Activated naive CD8-positive, alpha-beta T cell treated with anti-CD3 and anti-CD28 coated beads, Interleukin-2, amount 50 U/mL, for 24 hours (primary cell): ENCODE measurements around the gene SLC7A6.

Experiments
- ATAC-seq: fragments of 150-1000 bp; cut with Tn5 transposase; one replicate; pipeline ENCODE4 v1.10.0; 2021
- DNase-seq: peaks from one replicate; pipeline ENCODE4 v3.0.0; 2021
- H3K27ac Mint-ChIP-seq: one replicate; pipeline ENCODE4 v1.8.0; 2021; ENCODE audit warnings: mild to moderate bottlenecking, mixed read lengths
- H3K27me3 Mint-ChIP-seq: one replicate; pipeline ENCODE4 v1.8.0; 2021; ENCODE audit warnings: mixed read lengths
- H3K36me3 Mint-ChIP-seq: one replicate; pipeline ENCODE4 v1.8.0; 2021; ENCODE audit warnings: low read depth, mixed read lengths
- H3K4me1 Mint-ChIP-seq: one replicate; pipeline ENCODE4 v1.8.0; 2021; ENCODE audit warnings: mixed read lengths
- H3K4me3 Mint-ChIP-seq: one replicate; pipeline ENCODE4 v1.8.0; 2021; ENCODE audit warnings: mild to moderate bottlenecking, moderate library complexity, mixed read lengths
- H3K9me3 Mint-ChIP-seq: one replicate; pipeline ENCODE4 v1.8.0; 2021; ENCODE audit warnings: mixed read lengths

SLC7A6 gene

DNA sequence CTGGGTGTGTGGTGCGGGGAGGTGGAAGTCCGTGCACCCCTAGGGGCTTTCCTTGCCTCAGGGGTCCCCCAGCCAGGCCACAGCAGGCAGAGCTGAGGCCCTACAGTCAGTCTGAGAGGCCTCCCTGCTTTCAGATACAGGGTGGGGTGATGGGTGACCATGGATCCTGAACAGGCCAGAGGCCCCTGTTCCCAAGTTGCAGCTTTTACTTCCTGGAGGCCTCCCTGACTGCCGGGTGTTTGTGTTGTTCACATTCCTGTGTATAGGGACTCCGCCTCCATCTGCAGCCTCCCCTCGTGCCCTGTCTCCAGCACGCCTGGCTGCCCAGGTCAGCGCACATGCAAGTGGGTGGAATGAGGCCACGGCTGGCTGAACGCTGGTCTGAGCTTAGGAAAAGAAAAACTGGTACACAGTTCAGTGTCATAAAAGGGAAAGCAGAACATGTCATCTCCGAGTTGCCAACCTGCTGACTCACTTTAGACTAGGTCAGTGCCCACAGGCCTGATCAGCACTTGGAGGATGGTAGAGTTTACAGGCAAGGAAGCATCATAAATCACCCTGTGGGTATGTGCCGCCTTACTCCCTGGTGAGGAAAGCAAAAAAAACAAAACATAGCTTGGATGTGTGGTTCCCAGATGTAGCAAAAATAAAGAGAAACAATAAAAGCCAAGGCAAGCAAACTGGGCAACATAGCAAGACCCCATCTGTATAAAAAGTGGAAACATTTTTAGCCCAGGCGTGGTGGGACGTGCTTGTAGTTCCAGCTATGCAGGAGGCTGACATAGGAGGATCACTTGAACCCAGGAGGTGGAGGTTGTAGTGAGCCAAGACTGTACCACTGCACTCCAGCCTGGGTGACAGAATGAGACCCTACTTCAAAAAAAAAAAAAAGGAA, 6.2 kb upstream of the SLC7A6 start:
- no peak for DNase-seq
- no peak for ATAC-seq
- H3K27me3 Mint-ChIP-seq: no peaks in the 10 kb centered on the region

DNA sequence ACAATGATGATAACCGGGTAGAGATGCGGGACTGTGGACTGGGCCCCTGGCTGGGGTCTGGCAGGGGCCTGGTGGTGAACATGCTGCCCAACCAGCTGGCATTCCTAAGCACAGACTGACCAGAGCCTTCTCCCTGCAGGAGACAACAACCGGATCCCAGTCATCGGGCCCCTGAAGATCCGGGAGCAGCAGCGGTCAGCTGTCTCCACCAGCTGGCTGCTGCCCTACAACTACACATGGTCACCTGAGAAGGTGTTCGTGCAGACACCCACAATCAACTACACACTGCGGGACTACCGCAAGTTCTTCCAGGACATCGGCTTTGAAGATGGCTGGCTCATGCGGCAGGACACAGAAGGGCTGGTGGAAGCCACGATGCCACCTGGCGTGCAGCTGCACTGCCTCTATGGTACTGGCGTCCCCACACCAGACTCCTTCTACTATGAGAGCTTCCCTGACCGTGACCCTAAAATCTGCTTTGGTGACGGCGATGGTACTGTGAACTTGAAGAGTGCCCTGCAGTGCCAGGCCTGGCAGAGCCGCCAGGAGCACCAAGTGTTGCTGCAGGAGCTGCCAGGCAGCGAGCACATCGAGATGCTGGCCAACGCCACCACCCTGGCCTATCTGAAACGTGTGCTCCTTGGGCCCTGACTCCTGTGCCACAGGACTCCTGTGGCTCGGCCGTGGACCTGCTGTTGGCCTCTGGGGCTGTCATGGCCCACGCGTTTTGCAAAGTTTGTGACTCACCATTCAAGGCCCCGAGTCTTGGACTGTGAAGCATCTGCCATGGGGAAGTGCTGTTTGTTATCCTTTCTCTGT, 5.1 kb upstream of the SLC7A6 start:
- Mint-ChIP-seq H3K36me3 (peaks cover 3% of the 10 kb centered on the region), H3K27ac (no peak overlapping the region), H3K9me3 (no peaks in the 10 kb centered on the region), H3K4me1 (peaks cover 21% of the 10 kb centered on the region), H3K4me3 (no peak overlapping the region), H3K27me3 (no peaks in the 10 kb centered on the region)
- ATAC-seq (no peak), DNase-seq (no peak)

More for the DNA sequence above, 6.2 kb upstream of the SLC7A6 start:
- Mint-ChIP-seq H3K36me3 (peaks cover 3% of the 10 kb centered on the region), H3K9me3 (no peaks in the 10 kb centered on the region), H3K27ac (peak overlapping the region; percentile 34), H3K4me3 (no peak overlapping the region), H3K4me1 (peaks cover 12% of the 10 kb centered on the region)

DNA sequence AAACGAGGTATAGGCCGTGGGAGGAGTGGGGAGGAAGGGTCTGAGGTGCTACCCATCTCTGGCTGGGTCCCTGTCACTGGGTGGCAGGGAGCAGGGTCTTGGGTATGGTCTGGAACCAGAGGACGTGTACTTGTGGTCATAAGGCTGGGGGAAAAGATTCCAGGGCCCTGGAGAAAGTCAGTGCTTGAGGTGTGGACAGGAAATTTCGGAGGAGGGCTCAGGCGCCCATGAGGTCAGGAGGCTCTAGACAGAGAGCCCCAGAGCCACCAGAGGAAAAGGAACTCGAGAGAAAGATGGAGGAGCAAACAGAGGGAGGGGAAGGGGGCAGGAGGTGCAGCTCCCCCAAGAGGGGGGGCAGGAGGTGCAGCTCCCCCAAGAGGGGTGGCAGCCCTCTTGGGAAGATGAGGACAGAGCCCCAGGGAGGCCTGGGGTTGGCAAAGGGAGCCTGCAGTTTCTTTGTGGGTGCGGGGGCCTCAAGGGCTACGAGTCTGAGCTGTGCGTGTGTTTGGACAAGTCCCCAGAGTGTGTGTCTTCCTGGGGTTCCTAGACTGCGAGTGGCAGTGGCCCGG, 683 bp upstream of the SLC7A6 start:
- DNase-seq: no peak
- Mint-ChIP-seq H3K4me3 (peak overlapping the region; percentile 98), H3K36me3 (peaks cover 18% of the 10 kb centered on the region), H3K9me3 (no peaks in the 10 kb centered on the region), H3K4me1 (peaks cover 46% of the 10 kb centered on the region), H3K27ac (peak overlapping the region; percentile 95), H3K27me3 (no peaks in the 10 kb centered on the region)
- no peak for ATAC-seq

DNA sequence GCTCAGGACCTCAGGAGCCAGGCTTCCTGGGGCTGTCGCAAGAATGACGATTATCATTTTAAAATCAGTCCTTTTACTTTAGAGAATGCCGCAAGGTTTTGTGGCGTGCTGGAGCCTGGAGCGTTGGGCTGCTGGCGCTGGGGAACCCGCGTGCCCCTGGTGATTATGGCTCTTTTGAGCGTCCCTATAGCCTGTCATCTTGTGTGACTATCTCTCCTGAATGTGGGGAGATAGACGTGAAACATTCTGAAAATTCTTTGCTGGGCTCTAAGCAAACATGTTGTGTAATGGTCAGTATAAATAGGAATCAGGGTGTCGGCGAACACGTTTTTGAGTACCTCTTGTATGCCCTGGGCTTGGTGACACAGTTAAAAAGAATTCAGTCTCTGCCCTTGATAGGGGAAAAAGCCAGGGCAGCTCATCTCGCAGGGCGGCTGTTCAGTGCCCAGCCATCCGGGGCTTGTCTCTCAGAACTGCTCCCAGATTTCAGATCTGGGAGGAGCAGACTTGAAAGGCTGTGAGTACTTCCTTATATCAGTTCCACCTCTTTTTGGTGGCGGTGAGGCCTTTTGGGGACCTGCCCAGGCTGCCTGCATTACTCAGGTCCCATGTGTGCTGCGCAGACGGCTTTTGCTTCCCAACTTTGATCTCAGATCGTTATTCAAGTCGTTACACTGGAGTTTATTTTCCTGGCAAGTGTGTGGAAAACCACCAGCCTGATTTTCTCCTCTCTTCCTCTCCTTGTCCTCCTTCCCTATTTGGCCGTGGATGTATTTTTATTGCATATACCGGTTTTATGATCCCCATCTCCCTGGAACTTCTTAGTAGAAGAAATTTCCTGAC, 973 bp downstream of the SLC7A6 start:
- ATAC-seq: peak; percentile 55
- peak overlapping the region; percentile 97 for H3K27ac Mint-ChIP-seq
- peak; percentile 59 for DNase-seq

DNA sequence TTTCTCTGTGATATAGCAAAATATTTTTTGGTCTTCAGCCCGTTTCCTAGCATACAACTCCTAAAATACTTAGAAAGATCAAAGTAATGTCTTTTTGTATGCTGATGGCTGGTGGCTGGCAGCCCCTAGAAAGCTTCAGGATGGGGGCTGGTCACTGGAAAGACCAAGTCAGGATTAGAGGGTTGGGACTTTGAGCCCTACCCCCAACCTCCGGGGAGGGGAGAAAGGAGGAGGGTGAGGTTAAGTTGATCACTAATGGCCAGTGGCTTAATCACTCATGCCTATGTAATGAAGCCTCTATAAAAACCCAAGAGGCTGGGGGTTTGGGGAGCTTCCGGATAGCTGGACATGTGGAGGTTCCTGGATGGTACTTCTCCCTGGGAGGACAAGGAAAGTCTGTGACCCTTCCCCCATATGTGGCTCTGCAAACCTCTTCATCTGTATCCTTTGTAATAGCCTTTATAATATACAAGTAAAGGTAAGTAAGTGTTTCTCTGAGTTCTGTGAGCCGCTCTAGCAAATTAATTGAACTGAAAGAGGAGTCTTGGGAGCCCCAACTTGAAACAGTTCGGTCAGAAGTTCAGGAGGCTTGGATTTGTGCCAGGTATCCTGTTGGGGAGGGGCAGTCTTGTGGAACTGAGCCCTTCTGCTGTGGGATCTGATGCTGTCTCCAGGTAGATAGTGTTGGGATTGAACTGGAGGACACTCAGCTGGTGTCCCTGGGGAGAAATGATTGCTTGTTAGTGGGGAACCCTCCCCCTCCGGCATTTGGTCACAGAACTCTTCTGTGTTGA, 3.5 kb downstream of the SLC7A6 start:
- no peaks in the 10 kb centered on the region for H3K9me3 Mint-ChIP-seq
- DNase-seq: no peak
- no peaks in the 10 kb centered on the region for H3K27me3 Mint-ChIP-seq
- peaks cover 80% of the 10 kb centered on the region for H3K4me1 Mint-ChIP-seq
- H3K4me3 Mint-ChIP-seq: peak overlapping the region; percentile 70
- peaks cover 40% of the 10 kb centered on the region for H3K36me3 Mint-ChIP-seq
- peak overlapping the region; percentile 84 for H3K27ac Mint-ChIP-seq
- no peak for ATAC-seq

More for the DNA sequence above, 973 bp downstream of the SLC7A6 start:
- H3K27me3 Mint-ChIP-seq: no peaks in the 10 kb centered on the region
- H3K4me1 Mint-ChIP-seq: peaks cover 62% of the 10 kb centered on the region
- H3K4me3 Mint-ChIP-seq: peak overlapping the region; percentile 98
- peaks cover 25% of the 10 kb centered on the region for H3K36me3 Mint-ChIP-seq
- H3K9me3 Mint-ChIP-seq: no peaks in the 10 kb centered on the region

DNA sequence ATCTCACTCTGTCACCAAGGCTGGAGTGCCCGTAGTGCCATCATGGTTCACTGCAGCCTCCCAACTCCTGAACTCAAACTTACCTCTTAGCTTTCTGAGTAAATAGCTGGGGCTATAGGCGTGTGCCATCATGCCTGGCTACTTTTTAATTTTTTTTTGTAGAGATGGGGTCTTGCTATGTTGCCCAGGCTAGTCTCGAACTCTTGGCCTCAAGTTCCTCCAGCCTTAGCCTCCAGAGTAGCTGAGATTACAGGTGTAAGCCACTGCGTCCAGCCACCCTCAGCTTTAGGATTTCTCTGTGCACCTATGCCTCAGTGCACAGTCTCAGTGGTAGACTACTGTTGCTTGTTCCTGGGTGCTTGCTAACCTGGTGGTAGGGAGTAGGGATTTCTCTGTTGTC, 5.5 kb downstream of the SLC7A6 start:
- ATAC-seq: peak; percentile 24
- no peaks in the 10 kb centered on the region for H3K27me3 Mint-ChIP-seq
- H3K9me3 Mint-ChIP-seq: no peaks in the 10 kb centered on the region
- peak overlapping the region; percentile 88 for H3K27ac Mint-ChIP-seq
- peaks cover 90% of the 10 kb centered on the region for H3K4me1 Mint-ChIP-seq
- peaks cover 60% of the 10 kb centered on the region for H3K36me3 Mint-ChIP-seq
- no peak for DNase-seq
- peak overlapping the region; percentile 51 for H3K4me3 Mint-ChIP-seq

DNA sequence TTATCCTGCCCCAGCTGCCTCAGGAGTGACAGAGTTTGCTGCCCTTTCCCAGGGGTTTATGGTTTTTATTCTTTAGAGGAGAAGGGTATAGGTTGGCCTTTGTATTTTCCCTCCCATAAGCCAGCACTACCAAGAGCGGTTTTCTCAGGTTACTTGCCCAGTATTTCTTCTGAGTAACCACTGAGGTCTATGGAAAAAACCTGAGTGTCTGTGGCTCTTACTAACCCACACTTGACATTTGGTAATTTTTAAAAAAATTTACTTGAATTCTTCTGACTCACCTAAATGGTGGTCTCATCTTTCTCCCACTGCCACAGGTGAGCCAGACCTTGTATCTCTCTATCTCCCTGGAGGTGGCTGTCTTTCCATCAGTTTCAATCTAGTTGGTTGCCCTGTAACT, 6.0 kb downstream of the SLC7A6 start:
- H3K4me1 Mint-ChIP-seq: peaks cover 92% of the 10 kb centered on the region
- H3K27me3 Mint-ChIP-seq: no peaks in the 10 kb centered on the region
- H3K9me3 Mint-ChIP-seq: no peaks in the 10 kb centered on the region
- peak overlapping the region; percentile 25 for H3K4me3 Mint-ChIP-seq
- peak; percentile 71 for ATAC-seq
- H3K36me3 Mint-ChIP-seq: peaks cover 59% of the 10 kb centered on the region
- DNase-seq: no peak
- H3K27ac Mint-ChIP-seq: peak overlapping the region; percentile 88

DNA sequence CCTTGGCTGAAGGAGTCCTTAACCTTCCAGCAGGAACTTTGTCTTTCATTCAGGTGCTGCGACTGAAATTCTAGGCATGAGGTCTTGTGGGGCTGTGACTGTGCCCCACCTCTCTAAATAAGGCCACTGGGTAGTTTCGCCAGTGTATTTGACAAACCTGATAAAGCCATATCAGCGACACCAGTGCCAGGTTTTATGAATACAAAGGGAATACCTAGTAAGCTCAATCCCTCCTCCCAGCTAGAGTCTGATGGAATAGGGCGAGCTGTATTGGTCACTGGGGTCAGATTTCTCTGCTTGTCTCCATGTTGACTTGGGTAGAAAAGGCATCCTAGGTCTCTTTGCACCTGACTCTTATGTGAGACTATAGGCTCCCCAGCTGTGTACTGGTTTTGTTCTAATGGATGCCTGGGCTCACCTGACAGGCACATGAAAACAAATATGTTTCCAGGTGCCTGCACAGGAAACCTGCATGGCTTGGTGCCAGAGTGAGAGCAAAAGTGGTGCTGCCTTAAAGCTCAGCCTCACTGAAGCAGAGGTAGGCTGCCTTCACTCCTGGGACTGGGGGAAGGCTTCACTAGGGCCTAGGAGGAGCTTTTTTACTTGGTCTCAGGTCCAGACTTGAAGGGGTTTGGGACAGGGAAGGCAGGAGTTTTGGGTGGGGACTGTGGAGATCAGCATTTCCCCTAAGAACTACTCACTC, 8.3 kb downstream of the SLC7A6 start:
- peaks cover 91% of the 10 kb centered on the region for H3K4me1 Mint-ChIP-seq
- peak overlapping the region; percentile 90 for H3K27ac Mint-ChIP-seq
- no peaks in the 10 kb centered on the region for H3K9me3 Mint-ChIP-seq
- DNase-seq (no peak), ATAC-seq (no peak)
- peak overlapping the region; percentile 64 for H3K4me3 Mint-ChIP-seq
- H3K27me3 Mint-ChIP-seq: no peaks in the 10 kb centered on the region
- peaks cover 62% of the 10 kb centered on the region for H3K36me3 Mint-ChIP-seq

DNA sequence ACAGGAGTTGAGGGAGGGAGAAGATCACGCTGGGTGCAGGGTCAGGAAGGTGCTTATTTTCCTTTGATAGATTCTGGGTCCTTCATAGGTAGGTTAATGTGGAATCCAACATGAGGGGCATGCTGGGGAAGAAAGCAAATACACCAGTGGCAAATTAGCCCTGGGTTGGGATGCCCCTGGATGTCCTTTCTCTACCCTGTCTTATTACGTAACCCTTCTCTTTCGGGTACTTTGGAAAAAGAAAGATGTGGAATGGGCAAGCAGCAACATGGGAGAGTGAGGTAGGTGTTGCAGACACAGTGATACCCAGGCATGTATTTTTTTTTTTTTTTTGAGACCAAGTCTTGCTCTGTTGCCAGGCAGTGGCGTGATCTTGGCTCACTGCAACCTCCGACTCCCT, 9.1 kb downstream of the SLC7A6 start:
- no peaks in the 10 kb centered on the region for H3K9me3 Mint-ChIP-seq
- no peaks in the 10 kb centered on the region for H3K27me3 Mint-ChIP-seq
- H3K4me3 Mint-ChIP-seq: peak overlapping the region; percentile 64
- peaks cover 83% of the 10 kb centered on the region for H3K4me1 Mint-ChIP-seq
- DNase-seq: no peak
- peaks cover 58% of the 10 kb centered on the region for H3K36me3 Mint-ChIP-seq
- ATAC-seq: no peak
- H3K27ac Mint-ChIP-seq: peak overlapping the region; percentile 90

DNA sequence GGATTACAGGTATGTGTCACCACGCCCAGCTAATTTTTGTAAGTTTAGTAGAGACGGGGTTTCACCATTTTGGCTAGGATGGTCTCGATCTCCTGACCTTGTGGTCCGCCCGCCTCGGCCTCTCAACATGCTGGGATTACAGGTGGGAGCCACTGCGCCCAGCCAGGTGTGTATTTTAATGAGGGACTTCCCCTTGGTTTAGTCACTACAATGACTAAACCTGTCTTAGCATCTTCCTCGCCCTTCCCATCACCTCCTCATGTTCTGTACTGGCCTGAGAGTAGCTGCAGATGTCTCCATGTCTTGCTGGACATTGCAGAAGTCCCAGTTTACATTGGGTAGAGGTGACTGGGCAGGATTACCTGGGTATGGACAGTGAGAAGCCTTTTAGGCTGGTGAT, 9.6 kb downstream of the SLC7A6 start:
- ATAC-seq (no peak), DNase-seq (no peak)
- Mint-ChIP-seq H3K27me3 (no peaks in the 10 kb centered on the region), H3K27ac (peak overlapping the region; percentile 90), H3K4me1 (peaks cover 79% of the 10 kb centered on the region), H3K4me3 (no peak overlapping the region), H3K9me3 (no peaks in the 10 kb centered on the region), H3K36me3 (peaks cover 58% of the 10 kb centered on the region)

DNA sequence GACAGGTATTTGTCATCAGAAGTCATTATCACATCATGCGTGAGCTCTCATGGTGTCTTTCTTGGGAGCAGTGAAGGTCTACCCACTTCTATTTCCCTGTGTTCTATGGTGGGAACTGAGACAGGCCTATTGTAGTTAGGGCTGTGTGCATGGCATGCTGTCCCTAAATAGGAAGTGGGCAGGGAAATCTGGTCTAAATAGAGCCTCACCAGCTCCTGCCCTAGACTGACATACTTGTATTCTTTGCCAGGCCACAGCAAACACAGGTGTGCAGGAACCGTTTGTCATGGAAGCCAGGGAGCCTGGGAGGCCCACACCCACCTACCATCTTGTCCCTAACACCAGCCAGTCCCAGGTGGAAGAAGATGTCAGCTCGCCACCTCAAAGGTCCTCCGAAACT, 10.1 kb downstream of the SLC7A6 start:
- H3K4me1 Mint-ChIP-seq: peaks cover 77% of the 10 kb centered on the region
- peaks cover 55% of the 10 kb centered on the region for H3K36me3 Mint-ChIP-seq
- no peak for ATAC-seq

DNA sequence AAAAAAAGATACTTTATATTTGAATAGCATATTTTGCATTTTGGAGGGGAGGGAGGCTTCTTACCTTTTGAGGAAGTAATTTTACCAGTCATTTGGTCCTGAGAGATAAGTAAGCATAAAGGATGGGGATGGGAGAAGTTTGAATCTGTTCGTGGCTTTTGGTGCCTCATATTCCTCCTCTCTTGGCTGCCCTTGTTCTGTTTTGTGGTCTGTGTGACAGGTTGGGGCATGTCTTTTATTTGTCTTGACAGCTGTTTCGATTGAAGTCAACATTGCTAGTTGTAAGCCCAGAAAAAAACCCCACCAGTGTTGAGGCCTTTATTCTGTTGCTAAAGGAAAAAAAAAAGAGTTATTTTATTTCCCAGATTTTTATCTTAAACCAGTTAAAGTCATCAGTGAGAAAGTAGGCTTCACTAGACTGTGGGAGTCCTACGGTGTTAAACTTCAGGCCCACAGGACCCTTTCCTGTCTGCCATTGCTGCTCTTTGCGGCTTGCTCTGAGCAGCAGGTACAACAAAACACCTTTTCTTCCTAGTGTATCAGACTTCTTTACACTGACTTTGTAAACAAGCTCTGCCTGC, 11.4 kb downstream of the SLC7A6 start:
- no peaks in the 10 kb centered on the region for H3K9me3 Mint-ChIP-seq
- DNase-seq: no peak
- H3K27ac Mint-ChIP-seq: peak overlapping the region; percentile 85
- H3K4me3 Mint-ChIP-seq: peak overlapping the region; percentile 34
- peaks cover 73% of the 10 kb centered on the region for H3K4me1 Mint-ChIP-seq
- H3K27me3 Mint-ChIP-seq: no peaks in the 10 kb centered on the region
- H3K36me3 Mint-ChIP-seq: peaks cover 58% of the 10 kb centered on the region
- ATAC-seq: peak; percentile 82

More for the DNA sequence above, 10.1 kb downstream of the SLC7A6 start:
- H3K9me3 Mint-ChIP-seq: no peaks in the 10 kb centered on the region
- peak overlapping the region; percentile 90 for H3K27ac Mint-ChIP-seq
- H3K27me3 Mint-ChIP-seq: no peaks in the 10 kb centered on the region
- DNase-seq: no peak
- H3K4me3 Mint-ChIP-seq: no peak overlapping the region
